GM20000 (cell line): Measurements from ENCODE around the gene PLEKHM2.

Source experiments
- DNase-seq: peaks from one replicate; pipeline ENCODE4 v3.0.0; 2012; ENCODE audit warnings: low spot score
- TF ChIP-seq, protein P1 (sequence below): IDR thresholded peaks from 2 replicates; pipeline ENCODE4 v1.5.1; 2012; ENCODE audit warnings: mild to moderate bottlenecking, control low read depth; ENCODE audit errors: extremely low read depth, missing control alignments

PLEKHM2 gene

DNA sequence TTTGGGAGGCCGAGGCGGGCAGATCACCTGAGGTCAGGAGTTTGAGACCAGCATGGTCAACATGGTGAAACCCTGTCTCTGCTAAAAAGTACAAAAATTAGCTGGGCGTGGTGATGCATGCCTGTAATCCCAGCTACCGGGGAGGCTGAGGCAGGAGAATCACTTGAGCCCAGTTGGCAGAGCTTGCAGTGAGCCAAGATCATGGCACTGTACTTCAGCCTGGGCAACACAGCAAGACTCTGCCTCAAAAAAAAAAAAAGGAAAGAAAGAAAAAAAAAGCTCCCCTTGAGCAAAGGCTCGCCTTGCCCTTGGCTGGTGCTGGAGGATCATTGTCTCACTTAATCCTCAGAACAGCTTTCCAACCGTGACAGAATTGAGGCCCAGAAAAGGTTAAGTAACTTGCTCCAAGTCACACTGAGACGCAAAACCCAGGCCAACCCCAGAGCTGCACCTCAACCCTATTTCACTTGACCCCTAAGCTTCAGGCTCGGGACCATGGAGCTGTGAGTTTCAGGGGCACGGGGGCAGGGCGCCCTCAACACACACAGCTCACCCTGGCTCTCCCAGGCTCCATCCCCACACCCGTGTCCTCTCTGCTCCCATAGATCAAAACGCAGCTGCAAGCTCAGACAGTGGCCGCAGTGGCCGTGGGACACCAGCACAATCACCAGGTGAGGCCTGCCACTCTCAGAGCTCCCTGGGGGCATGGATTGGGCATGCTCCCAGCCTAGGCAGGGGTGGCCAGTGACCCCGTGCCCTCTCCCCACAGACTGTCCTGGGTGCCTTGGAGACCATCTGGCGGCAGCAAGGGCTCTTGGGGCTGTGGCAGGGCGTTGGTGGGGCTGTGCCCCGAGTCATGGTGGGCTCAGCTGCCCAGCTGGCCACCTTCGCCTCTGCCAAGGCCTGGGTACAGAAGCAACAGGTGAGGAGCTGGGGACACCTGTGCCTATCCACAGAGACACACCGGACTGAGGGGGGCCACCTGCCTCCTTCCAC lies 53.5 kb downstream of the PLEKHM2 start:
- DNase-seq = no peak
- TF ChIP-seq, protein P1, sequence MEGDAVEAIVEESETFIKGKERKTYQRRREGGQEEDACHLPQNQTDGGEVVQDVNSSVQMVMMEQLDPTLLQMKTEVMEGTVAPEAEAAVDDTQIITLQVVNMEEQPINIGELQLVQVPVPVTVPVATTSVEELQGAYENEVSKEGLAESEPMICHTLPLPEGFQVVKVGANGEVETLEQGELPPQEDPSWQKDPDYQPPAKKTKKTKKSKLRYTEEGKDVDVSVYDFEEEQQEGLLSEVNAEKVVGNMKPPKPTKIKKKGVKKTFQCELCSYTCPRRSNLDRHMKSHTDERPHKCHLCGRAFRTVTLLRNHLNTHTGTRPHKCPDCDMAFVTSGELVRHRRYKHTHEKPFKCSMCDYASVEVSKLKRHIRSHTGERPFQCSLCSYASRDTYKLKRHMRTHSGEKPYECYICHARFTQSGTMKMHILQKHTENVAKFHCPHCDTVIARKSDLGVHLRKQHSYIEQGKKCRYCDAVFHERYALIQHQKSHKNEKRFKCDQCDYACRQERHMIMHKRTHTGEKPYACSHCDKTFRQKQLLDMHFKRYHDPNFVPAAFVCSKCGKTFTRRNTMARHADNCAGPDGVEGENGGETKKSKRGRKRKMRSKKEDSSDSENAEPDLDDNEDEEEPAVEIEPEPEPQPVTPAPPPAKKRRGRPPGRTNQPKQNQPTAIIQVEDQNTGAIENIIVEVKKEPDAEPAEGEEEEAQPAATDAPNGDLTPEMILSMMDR = no peak

DNA sequence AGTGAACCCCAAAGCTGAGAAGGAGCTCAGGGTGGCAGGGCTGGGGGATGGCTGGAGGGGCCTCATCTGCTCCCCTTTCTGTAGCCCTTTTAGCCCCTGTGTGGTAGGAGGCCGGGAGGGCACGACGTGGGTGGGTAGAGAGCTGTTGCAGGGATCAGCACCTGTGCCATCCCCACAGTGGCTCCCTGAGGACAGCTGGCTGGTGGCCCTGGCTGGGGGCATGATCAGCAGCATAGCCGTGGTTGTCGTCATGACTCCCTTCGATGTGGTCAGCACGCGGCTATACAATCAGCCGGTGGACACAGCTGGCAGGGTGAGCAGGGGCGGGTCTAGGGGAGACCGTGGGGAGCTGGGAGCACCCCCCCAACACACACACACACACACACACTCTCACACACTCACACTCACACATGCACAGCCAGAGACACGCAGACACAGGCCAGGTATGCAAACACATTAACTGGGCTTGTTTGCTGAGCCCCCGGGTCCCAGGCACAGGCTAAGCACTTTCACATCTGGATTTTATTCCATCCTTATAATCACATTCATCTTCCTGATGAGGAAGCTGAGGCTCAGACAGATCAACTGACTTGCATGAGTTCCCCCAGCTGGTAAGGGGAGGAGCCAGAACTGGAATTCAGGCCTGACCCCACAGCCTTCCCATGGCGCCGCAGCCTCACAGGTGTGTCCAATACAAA lies 54.4 kb downstream of the PLEKHM2 start:
- DNase-seq = no peak
- TF ChIP-seq, protein P1 = no peak

- TF ChIP-seq, protein P1 = no peak
These were observed 55.1 kb downstream of the PLEKHM2 start for GRCh38 chr1:15739259-15739658.

GRCh38 chr1:15739745-15740144 lies 55.6 kb downstream of the PLEKHM2 start:
- no peak for DNase-seq
- TF ChIP-seq, protein P1 = no peak

More at GRCh38 chr1:15739259-15739658, 55.1 kb downstream of the PLEKHM2 start:
- DNase-seq = no peak

- peak; percentile 93 for DNase-seq
- TF ChIP-seq, protein P1 = peak; percentile 80
These were observed 57.1 kb downstream of the PLEKHM2 start for GRCh38 chr1:15740924-15741850.

GRCh38 chr1:15742339-15742801 lies 58.2 kb downstream of the PLEKHM2 start, which contains the start of gene TMEM82:
TMEM82 (plus strand) TSS chr1:15742499; CDS start chr1:15742560, 61 bp downstream.
- TF ChIP-seq, protein P1 = no peak
- DNase-seq = no peak
